HG03460 (cell line): Measurements from ENCODE around the gene ZFYVE1.
"Not testable (repeated sequence)": the region's sequence is repeated elsewhere in the genome, so short reads cannot be mapped to it uniquely, and the experiment has no call there.

Source experiments
- ATAC-seq: cut with Tn5 transposase; IDR thresholded peaks from one replicate; pipeline ENCODE4 v1.9.1; 2021; ENCODE audit not compliant: unreplicated experiment

ZFYVE1 gene

DNA sequence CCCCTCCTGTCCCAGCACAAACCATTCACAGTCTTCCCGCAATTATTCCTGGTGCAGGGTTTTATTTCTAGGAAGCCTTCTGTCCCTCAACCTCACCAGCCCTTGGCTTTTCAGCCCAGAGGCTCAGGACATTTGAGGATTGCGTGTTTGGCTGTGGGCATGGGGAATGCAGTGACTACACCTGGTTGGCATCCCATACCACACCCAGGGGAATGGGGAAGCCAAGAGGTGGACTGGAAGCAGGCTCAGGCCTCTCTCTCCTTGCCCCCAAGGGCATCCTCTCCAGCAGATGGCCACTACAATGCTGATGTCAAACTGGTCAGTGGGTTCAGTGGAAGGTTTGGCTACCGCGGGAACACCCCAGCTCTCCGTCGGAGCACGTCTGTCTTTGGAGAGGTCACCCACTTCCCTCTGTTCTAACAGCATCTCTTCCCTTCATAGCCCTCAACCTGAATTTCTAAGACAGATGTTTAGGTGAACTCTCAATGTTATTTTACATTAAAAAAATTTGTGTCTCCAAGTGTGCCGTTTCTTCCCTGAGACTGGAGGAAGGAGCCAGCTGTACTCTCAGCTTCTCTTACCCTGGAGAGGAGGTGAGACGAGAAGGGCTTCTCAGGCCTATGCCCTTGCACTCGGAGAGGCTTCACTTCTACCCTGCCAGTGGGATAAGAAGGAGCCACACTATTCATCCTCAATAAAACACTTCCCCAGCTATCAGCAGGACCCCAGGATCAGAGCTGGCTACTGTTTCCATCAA is 65.1 kb downstream of the ZFYVE1 start:
- no peak for ATAC-seq

DNA sequence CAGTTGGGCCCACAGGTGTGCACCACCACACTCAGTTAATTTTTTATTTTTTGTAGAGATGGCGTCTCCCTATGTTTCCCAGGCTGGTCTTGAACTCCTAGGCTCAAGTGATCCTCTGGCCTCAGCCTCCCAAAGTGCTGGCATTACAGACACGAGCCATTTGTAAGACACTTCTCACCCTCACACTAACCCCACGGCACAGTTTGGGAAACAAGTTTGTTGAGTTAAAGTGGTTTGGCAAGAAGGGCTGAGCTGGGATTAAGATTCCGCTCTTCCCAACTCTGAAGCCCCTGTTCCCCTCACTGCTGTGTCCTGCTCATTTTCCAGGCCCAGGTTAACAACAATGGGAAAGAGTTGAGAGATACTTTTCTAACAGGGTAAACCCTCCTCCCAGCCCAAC is 65.9 kb downstream of the ZFYVE1 start:
- ATAC-seq, result not testable (repeated sequence)

DNA sequence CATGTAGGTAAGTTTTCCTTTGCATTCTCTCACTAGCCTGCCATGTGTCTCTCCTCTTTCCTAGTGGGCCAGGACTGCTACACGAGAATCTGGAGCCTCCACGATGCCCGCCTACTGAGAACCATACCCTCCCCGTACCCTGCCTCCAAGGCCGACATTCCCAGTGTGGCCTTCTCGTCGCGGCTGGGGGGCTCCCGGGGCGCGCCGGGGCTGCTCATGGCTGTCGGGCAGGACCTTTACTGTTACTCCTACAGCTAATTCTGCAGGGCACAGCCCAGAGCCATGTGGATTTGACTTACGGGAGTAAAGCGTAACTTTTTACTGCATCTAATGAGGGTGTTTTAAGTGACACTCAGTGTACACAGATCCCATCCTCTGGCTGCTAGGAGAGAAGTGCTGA is 68.4 kb downstream of the ZFYVE1 start:
- ATAC-seq, result no peak

DNA sequence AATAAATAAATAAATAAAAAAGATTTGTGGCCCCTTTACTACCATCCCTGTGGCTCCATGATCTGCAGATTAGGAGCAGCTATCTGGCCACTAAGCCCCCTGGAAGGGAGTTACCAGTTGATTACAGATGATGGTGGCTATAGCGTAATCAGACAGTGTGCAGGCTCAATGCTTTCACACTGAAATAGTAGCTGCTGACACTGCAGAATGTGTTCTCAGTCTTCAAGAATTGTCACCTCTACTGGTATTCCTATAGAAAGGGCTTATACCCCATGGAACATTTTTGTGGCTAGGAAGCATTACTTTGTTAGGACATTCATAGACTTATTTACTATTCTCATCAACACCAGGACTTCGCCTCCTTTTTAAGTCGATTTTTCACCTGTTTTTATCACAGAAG is 69.7 kb downstream of the ZFYVE1 start:
- ATAC-seq, result no peak

DNA sequence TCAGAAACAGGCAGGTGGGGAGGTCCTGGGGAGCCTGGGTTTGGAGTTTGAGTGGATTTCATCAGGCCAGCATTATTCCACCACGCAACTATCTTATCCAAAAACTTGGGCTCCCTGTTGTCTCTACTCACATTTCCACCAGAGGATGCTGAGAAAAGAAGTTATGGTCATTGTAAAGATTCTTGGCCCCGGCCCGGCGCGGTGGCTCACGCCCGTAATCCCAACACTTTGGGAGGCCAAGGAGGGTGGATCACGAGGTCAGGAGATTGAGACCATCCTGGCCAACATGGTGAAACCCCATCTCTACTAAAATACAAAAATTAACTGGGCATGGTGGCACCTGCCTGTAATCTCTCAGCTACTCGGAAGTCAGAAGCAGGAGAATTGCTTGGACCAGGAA is 70.2 kb downstream of the ZFYVE1 start:
- not testable (repeated sequence) for ATAC-seq

DNA sequence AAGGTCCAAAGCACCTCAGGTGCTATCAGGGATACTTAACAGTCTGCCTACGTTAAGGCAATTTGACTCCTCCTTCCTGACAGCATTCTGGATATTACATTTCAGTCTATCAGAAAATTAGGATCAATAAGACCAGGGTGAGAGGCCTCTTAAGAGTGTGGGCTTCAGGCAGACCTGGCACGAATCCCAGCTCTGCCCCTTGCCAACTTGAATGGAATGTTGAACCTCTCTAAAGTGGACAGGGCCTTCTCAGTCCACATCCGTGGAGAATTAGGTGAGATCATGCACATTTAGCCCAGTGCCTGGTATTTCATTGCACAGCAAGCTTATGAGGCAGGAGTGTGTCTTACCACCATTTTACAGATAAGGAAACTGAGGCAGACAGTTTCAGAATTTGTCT is 74.7 kb downstream of the ZFYVE1 start:
- no peak for ATAC-seq

DNA sequence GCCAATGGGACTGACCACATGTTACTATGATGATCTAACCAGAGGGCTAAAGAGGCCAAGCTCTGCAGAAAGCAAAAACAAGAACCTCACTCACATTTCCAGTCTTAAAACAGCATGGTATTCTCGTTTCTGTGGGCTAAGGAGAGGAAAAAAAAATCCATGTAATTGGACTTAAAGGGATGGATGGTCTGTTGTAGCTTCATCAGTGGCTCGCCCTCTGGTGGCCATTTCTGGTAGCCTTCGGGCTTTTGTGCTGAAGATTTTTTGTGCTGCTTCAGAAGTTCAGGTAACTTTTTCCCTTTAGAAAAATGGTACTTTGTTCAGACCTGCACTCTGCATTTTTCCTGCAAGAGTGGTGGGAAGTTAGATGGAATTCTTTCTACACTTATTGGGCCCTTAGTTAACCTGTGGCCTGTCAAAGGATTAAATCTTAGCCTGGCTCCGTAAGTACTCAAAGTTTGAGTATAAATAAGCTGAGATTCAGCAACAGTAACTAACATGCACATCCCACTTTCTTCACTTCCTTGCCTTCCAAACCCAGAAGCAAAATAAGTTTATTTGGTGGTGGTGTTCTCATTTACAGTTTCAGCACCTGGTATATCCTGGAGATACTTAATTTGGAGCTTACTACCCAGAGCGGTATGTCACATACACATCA is 78.3 kb downstream of the ZFYVE1 start:
- ATAC-seq, result no peak

DNA sequence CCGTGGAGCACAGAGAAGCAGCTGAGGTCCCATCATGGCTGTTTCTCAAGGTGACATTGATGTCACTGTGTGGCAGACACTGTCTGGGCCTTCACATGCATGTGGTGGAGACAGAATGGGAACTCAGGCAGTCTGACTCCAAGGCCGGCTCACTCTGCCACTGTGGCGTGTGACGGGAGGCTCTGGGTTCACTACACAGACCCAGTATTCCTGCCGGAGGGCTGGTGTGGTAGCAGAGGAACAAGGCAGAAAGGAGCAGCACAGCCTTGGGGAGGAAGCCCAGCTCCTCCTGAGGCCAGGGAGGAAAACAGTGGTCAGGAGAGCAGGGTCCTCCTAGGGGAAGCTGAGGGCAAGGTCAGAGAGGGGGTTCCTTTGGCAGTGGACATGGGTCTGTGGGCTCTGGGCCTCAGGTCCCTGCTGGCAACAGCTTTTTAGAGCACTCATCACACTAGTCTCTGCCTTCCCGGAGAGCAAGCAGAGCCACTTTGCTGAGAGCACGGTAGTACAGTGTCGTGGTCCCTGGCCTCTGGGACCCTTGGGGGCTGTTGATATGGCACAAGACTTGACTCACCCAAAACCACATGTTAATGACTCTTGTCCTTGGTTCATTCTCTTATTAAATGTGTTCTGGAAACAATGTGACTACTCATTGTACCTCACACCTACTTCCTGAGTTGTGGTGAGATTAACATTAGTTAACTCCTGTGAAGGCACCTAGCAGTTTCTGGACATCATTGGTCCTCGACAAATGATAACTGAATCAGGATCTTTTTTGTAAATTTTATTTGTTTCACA is 79.3 kb downstream of the ZFYVE1 start:
- no peak for ATAC-seq

DNA sequence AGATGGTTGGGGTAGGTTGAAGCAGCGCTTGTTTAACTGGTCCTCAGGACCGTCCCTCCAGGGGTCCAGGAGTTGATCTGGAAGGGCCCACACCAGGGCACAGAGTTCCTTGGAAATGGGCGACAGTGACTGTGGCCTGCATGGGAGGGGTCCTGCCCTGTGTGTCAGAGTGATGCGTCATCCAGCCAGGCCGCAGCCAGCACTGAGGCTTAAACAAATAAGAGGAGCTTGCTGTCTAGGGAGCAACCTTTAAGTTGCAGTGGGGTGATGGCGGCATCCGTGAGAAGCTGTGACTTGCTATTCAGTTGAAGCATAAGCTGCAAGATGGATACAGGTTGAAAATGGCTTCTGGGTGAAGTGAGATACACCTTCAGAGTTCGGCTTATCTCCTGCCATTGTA is 80.4 kb downstream of the ZFYVE1 start:
- no peak for ATAC-seq

DNA sequence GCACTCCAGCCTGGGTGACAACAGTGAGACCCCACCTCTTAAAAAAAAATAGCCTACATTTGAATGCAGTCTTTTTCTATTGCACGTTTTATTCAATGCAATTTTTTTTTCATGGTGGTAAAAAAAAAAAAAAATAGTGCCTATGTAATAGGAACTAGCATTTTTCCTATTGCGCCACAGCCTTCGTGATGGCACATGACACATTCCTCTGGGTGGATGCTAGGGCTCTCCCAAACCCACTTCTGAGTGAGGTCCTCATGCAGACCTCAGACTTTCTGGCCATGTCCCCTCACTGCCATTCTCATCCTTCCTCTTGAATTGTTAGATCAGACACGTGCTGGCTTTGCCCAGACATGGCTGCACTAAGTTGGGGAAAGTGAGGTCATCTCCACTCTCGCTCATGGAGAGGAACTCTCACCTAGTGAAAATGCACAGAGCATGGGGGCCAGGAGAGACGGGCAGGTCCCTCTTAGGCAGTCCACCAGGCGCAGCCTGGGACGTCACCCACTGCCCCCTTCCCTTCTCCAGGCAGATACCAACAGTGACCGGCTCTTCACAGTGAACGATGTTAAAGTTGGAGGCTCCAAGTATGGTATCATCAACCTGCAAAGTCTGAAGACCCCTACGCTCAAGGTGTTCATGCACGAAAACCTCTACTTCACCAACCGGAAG is 81.4 kb downstream of the ZFYVE1 start:
- no peak for ATAC-seq

DNA sequence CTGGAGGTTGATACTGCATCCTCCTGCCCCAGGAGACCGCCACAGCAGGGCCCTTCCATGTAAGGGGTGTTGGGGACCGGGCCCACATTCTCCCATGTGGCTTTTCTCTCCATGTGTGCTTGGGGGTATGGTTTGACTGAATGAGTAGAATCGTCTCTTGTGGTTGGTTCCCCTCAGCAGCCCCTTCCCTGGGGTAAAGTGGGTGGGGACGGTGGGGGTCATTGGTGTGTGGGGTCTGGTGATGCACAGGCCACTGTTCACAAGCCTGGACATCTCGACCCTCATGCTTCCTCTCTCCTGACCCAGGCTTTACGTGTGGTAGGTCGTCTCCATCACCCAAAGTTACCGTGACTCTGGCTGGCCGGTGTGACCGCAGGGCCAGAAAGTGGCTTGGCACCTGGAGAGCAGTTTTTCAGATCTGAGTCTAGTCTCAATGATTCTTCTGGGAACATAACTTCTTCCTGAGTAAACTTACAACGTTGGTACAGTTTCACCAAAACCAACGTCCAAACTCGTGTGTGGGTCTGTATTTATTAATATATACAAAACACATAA is 83.0 kb downstream of the ZFYVE1 start:
- no peak for ATAC-seq

DNA sequence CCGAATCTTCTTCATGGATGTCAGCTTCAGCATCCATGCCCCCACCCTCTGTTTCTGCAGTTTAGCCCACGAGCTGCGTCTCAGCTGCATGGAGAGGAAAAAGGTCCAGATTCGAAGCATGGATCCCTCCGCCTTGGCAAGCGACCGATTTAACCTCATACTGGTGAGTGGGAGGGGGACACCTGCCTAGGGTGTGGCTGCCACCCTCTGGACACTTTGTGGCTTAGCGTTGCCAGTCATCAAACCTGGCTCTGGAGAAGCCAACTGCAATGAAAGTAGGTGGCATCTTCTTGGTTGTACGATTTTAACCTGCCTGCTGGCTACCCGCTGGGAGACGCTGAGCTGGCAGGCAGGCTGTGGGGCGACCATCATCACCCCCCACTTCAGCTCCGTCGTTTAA is 84.0 kb downstream of the ZFYVE1 start:
- ATAC-seq, result no peak

DNA sequence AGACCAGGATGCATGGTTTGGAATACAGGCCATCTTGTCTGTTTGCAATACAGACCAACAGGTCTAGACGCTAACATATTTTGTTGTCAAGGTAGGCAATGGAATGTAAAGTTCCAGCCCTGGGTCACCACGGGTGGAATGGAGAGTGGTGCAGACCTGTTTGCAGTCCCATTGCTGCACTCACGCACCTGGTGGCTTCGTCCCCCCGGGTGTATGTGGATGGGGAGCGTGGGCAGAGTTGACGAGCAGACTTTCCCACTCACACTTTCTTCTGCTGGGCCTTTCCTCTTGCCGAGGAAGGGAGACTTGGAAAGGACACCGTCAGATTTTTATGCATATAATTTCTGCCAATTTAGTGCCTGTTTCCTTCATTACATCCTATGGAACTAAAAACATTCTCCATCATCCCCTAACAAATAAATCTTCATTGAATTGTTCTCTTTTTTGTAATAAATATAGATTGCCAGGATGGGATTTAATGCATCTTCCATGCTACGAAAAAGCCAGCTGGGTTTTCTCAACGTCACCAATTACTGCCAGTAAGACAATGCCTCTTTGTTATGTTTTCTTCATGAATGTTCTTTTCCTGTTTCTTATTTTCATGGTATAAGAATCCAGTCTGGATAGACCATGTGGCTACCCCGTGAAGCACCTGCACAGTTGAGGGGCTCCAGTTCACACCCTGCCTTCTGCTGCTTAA is 85.5 kb downstream of the ZFYVE1 start:
- ATAC-seq, result no peak

DNA sequence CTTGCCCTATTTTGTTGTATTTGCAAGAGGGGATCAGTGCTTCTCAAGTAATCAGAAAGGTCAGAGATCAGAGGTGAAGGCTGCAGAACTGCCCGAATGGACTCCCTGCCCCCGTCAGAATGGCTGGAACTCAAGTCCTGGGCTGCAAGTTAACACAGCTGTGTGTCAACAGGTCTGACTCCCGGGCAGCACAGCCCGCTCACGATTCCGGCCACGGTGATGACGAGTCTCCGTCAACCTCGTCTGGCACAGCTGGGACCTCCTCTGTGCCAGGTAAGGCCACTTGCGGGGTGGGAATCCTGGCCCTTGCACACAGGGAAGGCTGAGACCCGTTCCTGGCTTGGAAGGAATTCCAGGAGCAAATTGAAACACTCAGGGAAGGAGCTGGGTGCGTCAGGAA is 87.3 kb downstream of the ZFYVE1 start:
- ATAC-seq, result no peak

DNA sequence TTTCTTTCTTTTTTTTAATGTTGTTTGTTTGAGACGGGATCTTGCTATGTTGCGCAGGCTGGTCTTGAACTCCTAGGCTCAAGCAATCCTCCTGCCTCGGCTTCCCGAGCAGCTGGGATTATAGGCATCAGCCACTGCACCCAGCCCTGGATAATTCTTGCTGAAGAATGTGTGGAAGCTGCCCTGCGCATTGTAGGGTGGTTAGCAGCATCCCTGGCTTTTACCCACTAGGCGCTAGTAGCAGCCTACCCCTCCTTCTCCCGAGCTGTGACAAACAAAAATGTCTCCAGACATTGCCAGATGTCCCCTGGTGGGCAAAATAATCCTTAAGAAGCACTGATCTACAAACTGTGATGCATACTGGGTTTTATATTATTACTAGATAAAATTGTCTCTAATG is 94.0 kb downstream of the ZFYVE1 start:
- ATAC-seq, result no peak

DNA sequence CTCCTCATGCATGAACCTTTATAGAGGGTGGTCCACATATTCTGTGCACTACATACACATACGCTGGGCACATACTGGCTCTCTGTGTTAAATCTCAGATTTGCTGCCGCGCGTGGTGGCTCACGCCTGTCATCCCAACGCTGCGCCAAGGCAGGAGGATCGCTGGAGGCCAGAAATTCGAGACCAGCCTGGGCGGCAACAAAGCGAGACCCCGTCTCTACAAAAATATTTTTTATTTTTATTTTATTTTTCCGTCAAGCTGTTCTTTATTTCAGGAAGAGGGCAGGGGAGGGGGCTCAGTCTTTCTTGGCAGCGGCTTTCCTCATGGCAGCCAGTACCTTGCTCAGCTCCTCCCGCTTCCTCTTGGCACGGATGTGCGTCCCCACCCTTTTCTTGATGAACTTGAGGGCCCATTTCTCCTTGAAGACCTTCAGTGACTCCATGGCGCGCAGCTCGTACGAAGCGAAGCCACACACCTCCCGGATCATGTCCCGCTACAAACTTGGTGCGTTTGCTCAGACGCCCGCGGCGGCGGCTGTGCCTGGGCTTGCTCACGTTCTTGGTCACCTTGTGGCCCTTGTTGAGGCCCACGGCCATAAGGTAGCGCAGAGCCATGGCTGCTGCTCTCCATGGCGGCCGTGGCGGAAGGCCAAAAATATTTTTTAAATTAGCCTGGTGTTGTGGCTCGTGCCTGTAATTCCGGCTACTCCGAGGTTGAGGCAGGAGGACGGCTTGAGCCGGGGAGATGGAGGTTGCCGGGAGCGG is 97.4 kb downstream of the ZFYVE1 start:
- ATAC-seq, result no peak

DNA sequence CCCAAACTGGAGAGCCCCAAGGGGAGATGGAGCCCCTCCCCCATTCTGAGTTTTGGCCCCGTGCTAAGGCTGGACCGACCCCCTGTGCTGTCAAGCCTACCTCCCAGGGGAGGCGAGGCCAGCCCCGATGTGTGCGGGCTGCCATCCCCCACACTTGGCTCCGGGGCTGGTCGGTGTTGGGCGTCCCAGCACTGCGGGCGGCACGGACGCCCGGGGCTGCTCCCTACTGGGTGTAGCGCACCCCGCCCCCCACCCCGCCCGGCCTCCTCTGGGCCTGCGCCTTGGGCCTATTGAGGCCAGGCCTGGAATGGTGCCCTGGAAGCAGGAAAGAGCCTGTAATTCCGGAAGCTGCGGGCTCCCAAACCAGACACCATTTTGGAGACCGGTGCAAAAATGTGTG is 98.0 kb downstream of the ZFYVE1 start:
- no peak for ATAC-seq

DNA sequence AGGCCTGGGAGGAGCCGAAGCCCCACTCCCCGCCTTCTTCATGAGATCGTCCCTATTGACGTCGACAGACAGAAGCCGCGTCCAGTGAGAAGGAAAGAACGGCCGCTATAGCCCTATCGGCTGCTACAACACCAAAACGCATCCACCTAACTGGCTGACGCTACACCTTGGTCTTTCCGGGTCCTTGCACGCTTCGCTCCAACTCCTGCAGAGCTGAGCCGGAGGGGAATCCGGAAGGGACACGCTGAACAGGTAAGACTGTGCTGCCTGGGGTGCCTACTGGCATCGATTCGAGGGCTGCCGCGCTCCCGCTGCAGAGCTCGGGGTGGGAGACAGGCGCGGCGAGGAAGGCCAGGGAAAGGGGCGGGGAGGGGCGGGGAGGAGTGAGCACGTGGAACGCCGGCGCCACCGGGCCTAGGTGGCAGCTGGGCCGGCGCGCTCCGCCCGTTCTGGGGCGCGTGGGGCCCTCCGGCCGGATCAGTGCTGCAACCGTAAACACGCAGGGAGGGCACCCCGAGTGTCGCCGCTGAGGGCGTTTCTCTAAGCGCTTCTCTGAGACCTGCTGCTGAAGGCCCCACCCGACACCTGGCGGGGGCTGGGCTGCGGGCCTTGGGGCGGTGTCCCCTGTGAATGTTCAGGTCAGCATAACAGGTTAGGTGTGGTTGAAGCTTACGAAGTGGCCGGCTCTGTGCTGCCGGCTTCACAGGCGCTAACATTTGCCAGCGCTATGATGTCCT is 100.4 kb downstream of the ZFYVE1 start, which contains the start of gene DCAF4:
Gene DCAF4, plus strand, starts transcription at position 173 of the 737 bp plus-strand sequence. CDS start 11,515 bp downstream, outside the sequence.
- peak; percentile 96 for ATAC-seq

DNA sequence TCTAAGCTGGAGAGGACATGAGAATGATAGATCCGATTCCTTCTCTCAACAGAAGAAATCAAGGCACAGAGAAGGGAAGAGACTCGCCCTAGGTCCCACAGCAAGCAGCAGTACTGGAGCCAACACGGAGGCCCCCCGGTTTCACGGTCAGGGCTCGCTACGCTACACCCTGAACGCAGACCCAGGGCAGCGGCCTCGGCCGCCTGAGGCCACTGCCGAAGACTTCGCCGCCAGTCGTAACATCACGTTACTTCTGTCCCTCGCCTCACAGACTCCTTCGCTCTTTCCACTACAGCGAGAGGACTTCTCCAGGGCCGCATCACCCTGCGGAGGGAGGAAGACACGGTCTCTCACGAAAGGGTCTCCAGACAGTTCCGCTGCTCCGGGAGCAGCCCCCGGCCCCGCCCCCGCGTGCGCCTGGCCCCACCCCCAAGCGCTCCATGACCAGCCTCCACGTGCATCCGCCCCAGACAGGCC is 101.1 kb downstream of the ZFYVE1 start:
- ATAC-seq, result peak; percentile 14
